IPS DF 4.7 (cell line): Measurements from ENCODE around the gene SPDEF.

Experiments used
- DNase-seq: peaks from one replicate; pipeline ENCODE4 v3.0.0-alpha.2; 2013; ENCODE audit warnings: low spot score; ENCODE audit errors: extremely low read depth

SPDEF gene

GRCh38 chr6:34583861-34584604 is 27.9 kb upstream of the SPDEF start:
- no peak for DNase-seq

DNA sequence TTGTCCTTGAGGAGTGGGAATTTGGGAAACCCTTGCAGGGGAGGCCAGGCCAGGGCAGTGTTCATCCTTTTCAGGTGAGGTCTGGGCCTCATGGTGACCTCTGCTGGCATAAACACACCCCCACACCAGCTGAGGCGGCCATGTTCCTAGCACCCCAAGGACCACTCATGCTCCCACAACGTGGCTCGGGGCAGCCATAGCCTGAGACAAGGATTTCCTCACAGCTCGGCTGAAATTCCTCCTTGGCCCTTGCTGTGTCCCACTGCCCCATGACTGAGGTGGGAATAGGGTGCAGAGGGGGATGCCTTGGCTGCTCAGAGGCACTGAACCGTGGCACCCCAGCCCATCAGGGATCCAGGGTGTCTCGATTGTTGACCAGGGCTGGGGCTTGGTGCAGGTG is 27.3 kb upstream of the SPDEF start:
- DNase-seq: no peak

DNA sequence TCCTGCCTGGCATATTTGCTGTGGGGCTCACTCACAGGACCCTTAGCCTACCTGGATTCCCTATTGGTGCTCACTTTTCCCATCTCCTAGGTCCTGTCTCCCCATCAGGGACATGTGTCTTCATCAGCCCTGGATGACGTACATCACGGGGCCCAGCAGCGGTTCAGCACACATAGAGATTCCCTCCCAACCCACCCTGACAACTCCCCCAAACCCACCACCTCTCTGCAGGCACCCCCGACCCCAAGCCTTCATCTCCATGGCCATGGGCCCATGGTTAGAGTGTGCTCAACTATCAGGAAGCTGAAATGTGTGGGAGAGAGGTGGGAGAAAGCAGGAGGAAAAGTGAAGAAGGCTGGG is 25.4 kb upstream of the SPDEF start:
- DNase-seq: no peak

- no peak for DNase-seq
These were observed 24.8 kb upstream of the SPDEF start for GRCh38 chr6:34580707-34581560.

DNA sequence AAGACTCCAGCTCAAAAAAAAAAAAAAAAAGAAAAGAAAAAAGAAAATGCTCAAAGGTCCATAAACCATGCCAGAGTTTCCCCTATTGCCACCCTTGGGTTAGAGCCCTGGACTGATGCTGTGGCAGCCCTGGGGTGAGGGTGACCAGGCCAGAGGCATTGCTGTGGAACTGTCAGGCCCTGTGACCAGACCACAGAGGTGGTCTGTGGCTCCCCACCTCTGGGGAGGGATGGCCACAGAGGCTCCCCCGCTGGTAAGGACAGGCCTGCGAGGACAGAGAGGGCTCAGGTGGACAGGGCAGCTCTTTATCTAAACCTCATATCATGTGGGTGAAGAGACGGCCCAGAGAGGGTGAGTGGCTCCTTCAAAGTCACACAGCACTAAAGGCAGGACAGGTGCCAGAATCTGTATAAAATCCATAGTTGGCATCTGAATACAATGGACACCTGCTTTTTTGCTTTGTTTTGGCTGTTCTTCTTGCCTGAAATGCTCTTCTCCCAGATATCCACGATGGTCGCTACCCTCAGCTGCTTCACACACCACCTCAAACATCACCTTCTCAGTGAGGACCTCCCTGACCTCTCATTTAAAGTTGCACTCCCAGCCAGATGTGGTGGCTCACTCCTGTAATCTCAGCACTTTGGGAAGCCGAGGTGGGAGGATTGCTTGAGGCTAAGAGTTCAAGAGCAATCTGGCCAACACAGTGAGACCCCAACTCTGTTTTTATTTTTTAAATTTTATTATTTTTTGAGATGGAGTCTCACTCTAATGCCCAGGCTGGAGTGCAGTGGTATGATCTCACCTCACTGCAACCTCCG is 22.5 kb upstream of the SPDEF start:
- no peak for DNase-seq

- DNase-seq: no peak
These were observed 20.3 kb upstream of the SPDEF start for GRCh38 chr6:34576286-34576955.

GRCh38 chr6:34575326-34575725 is 19.2 kb upstream of the SPDEF start:
- DNase-seq: peak; percentile 9

GRCh38 chr6:34574647-34575293 is 18.6 kb upstream of the SPDEF start:
- no peak for DNase-seq

- DNase-seq: no peak
These were observed 17.5 kb upstream of the SPDEF start for GRCh38 chr6:34573567-34574183.

- DNase-seq: no peak
These were observed 16.5 kb upstream of the SPDEF start for GRCh38 chr6:34572585-34572984.

GRCh38 chr6:34572021-34572420 is 15.9 kb upstream of the SPDEF start:
- DNase-seq: no peak

- DNase-seq: no peak
These were observed 15.3 kb upstream of the SPDEF start for GRCh38 chr6:34571388-34571787.

DNA sequence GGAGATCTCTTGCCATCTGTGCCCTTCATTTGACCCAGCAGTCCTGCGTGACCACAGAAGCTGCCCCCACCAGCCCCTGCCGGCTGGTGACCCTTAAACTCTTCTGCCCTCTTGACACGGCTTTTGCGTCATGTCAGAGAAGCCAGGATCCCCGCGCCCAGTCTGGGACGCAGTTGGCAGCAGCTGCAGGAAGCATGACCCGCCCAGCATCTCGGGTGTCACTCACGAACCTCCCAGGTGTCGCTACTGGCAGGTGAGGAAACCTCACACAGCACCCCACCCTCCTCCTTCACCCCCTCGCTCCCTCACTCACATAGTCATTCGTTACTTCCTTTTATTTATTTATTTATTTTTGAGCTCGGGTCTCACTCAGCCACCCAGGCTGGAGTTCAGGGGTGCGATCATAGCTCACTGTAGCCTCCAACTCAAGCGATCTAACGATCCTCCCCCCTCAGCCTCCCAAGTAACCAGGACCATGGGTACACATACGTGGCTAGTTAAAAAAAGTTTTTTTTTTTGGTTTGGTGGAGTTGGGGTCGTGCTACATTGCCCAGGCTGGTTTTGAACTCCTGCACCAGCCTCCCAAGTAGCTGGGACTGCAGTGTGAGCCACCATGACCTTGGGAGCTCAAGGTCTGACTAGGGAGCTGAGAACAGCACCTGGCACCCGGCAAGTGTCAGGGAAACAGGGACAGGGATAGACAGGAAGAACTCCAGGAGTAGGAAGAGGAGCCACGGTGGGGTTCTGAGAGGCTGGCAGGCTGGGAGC is 14.1 kb upstream of the SPDEF start:
- no peak for DNase-seq

- no peak for DNase-seq
These were observed 13.3 kb upstream of the SPDEF start for GRCh38 chr6:34569361-34569973.

DNA sequence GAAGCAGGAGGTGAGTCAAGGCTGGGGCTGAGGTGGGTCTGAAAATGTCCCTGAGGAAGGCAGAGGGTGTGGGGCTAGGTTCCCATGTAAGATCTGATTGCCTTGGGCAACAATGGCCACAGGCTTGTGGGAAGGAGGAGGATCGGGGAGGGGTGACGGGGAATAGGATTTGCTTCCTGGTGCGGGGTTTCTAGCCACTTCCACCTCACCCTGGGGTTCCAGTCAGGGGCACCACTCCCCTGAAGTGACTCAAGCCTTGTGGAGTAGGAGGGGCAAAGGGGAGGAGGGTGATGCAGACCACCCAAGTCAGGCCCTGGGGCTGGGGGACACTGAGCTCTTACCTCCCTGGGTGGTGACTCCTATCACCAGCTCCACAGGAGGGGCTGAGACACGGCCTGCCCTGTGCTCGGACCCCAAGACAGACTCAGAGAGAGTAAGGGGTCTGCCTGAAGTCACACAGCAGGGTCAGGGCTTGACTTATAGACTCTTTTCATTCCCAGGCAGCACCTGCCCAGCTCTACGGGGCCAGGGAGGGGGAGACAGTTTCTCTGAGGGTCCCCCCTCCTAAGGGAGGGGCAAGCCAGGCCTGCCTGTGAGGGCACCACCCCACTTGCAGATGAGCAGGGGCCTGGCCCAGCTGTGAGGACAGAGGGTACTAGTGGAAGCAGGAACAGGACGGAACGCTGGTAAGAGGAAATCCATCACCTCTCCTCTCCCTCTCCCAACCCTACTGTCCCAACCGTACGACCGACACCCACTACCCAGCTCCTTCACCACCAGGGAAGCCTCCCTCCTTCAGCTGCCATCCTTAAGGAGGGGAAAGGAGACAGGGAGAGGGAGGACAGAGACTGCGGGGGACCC is 12.4 kb upstream of the SPDEF start:
- no peak for DNase-seq

- no peak for DNase-seq
These were observed 10.9 kb upstream of the SPDEF start for GRCh38 chr6:34566830-34567546.

DNA sequence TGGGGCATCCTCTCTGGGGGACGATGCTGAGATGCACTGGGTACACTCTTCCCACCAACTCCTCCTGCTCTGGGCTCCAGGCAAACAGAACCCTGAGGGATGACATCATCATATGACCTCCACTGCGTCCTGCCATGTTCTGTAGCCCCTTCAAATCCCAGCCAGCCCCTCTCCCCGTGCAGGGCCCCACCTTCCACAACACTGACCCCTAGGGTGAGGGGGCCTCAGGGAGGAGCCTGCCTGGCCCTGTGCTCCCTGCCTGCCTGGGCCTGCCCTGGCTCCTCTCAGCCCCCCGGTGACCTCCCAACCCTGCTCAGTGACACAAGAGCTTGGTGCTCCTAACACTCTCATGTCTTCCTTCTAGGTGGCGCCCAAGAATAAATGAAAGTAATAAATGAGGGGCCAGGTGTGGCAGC is 9.6 kb upstream of the SPDEF start:
- DNase-seq: no peak

DNA sequence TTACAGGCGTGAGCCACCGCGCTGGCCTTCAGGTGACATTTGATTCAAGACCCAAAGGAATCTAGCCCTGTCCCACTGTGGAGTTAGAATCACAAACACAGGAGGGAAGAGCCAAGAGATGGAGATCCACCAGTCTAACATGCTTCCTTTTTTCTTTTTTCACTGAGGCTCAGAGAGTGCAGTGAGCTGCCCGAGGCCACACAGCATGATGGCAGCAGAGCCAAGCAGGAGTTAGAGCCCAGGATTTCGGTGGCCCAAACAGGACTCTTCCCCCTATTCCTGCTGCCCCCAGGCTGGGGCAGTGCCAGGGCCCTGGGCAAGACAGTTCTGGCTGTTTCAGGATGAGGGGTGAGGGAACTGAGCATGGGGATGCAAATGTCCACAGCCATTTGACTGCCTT is 8.1 kb upstream of the SPDEF start:
- no peak for DNase-seq
